COR-L47 (cell line): ENCODE results near the gene TMEM178B.
"Not testable (repeated sequence)": the region's sequence is repeated elsewhere in the genome, so short reads cannot be mapped to it uniquely, and the experiment has no call there.

ENCODE experiments used
- DNase-seq: peaks from one replicate; lab custom pipeline; 2025; lab: John Stamatoyannopoulos, UW

Gene TMEM178B

GRCh38 chr7:141389140-141389796 lies 315.4 kb downstream of the TMEM178B start:
- DNase-seq = no peak

DNA sequence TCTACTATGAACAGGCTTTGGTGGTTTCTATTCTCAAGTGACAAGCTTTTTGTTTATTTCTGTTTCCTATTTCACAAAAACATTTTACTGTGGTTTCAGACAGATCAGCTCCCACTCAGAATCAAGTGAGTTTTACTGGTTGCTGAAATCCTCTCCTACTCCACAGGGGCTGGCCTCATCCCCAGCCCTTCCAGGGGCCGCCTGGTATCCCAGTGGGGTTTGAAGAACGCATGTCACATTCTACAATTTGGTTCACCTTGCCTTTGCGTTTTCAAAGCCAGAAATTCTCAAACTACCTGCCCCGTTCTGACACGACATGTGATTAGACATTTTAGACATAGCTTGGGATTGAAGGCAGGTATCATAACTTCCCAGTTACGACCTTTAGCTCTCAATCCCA lies 316.5 kb downstream of the TMEM178B start:
- no peak for DNase-seq

DNA sequence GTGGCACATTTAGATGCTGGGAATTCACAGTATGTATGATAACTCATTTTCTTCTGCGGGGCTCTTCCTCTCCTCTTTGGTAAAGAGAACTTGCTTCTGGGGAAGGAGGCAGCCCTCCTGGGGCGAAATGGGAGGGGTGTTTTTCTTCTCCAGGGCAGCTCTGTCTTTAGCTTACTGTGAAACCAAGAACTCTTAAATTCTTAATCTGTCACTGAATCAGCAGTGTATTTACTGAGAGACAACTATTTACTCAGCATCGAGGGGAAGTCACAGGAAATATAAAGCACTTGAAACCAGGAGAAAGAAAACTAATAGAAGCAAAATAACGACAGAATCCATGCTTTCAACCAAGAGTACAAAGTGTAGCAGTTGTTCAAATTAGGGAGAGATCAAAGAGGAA lies 319.2 kb downstream of the TMEM178B start:
- no peak for DNase-seq

DNA sequence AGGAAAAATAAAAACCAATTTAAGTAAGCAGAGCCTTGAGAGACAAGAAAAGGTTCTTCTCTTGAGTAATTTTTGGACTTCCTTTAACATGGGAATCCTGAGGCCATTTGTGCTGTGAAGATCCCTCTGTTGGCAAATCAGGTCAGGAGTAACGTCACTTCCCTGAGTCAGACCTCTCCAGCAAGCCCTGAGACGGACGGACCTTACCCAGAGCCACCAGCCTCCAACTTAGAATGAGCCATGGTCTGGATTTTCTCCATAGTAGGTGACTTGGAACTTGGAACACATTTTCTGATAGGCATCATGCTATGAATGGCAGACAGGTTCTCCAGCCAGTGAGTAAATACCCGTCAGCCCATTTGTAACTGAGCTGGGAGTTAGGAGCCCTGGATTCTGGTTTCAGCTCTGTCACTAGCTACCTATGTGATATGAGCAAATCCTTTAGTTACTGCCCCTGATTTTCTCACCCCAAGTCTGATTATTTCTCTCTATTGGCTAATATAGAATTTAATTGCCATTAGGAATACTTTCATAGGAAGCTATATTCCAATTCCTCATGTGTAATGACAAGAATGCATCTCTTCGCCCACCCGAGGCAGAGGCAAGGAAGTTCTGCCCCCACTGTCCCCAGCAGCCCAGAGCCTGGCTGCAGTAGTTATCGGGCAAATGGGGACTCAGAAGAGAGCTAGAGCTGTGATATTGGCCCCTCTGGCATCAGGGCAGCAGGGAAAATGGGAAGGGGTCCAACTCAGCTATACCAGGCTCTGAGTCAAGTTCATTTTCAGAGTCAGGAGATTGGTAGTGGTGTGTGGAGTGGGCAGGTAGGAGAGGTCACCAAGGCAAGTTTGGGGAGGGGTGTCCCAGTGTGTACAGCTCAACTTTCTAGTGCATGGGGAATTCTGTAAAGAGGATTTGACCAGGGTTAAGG lies 323.6 kb downstream of the TMEM178B start:
- DNase-seq = no peak

DNA sequence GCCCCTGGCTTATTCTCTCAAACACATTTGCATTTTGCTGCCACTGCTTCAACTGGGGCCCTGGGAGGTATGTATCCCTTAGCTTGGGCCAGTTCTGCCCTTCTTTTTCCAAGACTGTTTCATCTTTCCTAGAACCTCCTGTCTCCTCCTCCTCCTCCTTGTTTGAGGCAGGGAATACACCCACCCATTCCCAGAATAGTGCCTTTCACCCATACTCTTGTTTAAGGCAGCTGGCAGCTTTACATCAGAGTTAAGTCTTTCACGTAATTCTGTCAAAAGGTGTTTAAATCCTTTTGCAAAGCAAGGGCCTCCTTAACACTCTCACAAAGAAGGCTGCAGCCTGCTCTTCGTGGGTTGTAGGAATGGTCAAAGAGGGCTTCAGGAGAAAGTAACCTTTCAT lies 326.5 kb downstream of the TMEM178B start:
- no peak for DNase-seq

DNA sequence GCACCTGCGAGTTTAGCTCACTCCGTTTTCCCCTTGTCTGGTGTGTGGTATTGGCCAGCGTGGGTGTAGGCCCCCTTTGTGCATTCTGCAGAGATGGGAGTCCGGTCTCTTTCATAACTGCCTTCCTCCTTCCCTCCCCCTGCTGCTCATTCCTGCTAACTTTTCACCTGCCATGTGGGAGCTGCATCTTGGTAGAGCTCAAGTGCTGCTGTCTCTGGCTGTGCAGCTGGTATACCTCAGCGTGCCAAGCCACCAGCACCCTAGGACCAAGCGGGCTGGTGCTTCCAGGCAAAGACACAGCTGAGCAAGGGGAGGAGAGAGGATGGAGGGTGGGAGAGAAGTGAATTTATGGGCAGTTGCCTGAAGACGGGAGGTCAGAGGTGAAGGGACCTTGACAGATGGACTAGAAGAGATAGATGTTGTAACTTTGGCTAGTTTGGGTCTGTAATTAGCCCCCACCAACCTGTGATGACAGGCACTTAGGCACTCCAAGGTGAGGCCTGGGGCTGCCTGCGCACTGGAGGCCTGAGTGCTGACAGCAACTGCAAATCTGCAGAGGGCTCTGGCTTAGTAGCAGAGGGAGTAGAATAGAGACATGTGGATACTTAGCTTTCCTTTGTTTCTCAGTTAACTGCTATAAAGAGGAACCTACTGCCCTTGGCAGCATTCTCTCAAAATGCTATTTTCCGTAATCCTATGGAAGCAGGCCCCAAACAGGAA lies 328.6 kb downstream of the TMEM178B start:
- DNase-seq = no peak

DNA sequence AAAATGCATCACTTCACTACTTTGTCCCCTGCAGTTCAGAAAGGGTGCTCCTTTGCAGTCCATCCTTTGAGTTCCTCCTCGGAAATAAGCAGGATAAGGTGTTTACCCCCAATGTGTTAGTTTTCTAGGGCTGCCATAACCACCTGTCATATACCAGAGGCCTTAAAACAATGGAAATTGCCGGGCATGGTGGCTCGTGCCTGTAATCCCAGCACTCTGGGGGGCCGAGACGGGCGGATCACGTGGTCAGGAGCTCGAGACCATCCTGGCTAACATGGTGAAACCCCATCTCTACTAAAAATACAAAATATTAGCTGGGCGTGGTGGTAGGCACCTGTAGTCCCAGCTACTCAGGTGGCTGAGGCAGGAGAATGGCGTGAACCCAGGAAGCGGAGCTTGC lies 330.0 kb downstream of the TMEM178B start:
- DNase-seq = not testable (repeated sequence)

DNA sequence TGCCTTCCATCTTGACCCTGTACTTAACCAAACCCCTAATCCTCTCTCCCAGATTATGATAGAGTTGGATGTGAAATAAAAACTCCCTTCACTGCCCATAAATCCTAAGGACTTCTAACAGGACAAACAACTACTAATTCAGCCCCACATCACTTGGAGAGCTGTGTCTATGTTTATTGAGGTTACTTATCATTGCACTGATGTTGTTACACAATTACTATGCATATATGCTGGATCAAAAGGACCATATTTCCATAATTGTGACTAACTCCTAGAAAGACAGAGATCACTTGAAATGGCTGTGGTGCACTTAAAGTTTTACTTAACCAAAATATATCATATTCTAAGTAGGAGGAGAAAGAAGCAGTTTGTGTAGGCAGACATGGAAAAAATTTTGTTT lies 332.5 kb downstream of the TMEM178B start:
- DNase-seq = no peak

GRCh38 chr7:141407893-141408292 lies 334.0 kb downstream of the TMEM178B start:
- DNase-seq = no peak

DNA sequence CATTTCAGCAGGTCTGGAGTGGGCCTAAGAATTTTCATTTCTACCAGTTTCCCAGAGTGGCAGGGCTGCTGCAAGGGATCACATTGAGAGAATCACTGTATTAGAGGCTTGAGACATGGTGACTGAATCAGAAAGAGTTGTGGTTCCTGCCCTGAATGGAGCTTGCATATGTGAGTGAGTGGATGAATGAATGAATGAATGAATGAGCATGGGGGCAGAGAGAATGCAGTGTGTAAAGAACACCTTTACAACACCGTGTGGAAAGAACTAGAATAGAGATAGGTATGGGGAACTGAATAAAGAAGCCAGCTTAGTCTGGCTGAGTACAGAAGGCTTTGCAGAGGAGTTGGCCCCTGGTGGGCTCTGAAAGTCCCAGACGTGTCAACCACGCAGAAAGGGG lies 334.6 kb downstream of the TMEM178B start:
- DNase-seq = no peak

GRCh38 chr7:141409219-141409618 lies 335.4 kb downstream of the TMEM178B start:
- no peak for DNase-seq

GRCh38 chr7:141409801-141410329 lies 336.0 kb downstream of the TMEM178B start:
- DNase-seq = peak; percentile 94

- DNase-seq = no peak
Observed at GRCh38 chr7:141410353-141411000, 336.6 kb downstream of the TMEM178B start.

DNA sequence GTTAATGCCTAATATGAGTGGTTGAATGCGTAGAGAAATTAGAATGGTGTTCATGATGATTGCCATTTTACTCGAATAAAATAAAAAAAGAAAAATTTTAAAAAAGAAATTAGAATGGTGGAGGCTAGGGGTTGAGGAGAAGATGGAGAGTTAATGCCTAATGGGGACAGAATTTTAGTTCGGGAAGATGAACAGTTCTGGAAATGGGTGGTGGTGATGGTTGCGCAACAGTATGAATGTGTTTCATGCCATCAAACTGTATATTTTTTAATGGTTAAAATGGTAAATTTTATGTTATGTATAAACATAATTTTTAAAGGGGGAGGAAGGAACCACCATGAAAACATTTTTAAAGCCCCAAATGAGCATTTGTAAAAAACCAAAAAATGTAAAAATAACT lies 337.3 kb downstream of the TMEM178B start:
- no peak for DNase-seq

GRCh38 chr7:141415999-141416398 lies 342.1 kb downstream of the TMEM178B start:
- DNase-seq = no peak

- DNase-seq = peak; percentile 39
Observed at GRCh38 chr7:141416650-141417270, 342.9 kb downstream of the TMEM178B start.

GRCh38 chr7:141417506-141417905 lies 343.6 kb downstream of the TMEM178B start:
- no peak for DNase-seq

- DNase-seq = no peak
Observed at GRCh38 chr7:141418066-141418465, 344.2 kb downstream of the TMEM178B start.

DNA sequence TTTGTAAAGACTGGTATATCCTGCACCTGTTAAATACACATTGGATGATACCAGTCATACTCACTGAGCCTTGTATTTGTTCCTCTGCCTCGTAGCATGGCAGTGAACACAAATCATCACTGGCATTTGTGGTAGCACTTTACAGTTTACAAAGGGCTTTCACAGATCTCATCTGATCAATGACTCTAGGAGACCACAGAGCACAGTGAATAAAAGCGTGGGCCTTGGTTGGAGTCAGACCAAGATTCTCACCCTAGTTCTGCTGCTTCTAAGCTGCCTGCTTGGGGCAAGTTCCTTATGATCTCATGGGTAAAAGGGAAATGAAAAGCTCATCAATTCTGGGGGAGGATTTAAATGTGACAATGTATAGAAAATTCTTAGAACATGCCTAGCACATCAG lies 347.4 kb downstream of the TMEM178B start:
- no peak for DNase-seq

- DNase-seq = no peak
Observed at GRCh38 chr7:141427134-141427533, 353.3 kb downstream of the TMEM178B start.

DNA sequence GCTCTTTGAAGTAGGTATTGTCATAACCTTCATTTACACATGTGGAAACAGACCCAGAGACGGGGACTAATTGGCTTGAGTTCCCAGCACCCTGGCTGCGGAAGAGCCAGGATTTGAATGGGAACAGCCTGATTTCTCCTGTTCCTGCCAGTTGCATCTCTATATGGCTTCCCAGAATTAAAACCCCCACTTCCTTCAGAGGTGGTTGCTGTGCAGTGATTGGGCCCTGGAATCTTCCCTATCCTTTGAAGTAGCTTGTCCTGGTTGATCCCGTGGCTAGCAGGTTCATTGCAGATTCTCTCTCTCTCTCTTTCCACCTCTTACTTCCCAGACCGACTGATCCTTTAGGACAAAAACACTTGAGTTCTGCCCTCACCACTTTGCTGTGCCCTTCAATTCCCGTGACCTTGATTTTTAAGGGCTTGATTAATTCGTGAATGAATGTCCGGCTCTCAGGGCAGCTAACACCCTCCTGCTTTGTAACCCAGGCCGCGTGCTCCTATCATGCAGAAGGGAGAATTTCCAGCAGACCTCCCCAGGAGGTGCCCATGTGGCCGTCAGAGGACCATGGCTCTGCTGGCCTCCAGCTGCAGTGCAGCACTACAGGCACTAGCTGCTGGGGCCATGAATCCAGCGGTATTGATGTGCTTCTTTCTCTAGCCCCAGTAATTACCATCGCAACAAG lies 356.7 kb downstream of the TMEM178B start:
- DNase-seq = no peak
